ENCODE results near the gene CXCL14. TPM values are rescaled to one million over a fixed set of nuclear protein-coding genes. Genes with fewer than 3 reads are reported as not detected.

Gene CXCL14
- total and polyA plus RNA-seq, 12 donors: 0.06 to 30.0 (median 2.0) TPM

DNA sequence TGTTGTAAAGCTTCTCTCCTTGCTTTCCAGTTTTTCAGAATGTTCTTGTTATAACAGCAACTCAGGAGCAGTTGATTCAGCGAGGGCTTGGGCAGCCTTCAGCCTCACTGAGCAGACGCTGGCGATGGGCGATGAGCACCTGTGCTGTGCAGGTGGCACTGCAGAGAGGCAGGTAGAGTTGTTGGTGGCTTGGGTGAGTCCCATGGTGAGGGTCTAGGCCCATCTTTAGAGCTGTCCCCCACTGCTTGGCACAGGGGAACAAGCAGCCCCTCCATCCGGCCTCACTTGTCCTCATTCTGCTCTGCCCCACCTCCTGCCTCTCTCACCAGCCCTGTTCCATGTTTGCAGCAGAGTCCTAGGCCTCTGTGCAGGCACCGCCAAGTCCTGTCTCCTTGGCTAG, 6.1 kb upstream of the CXCL14 start:
- no peak for TF ChIP-seq POLR2A (IDR thresholded peaks at IDR 0.05)
- TF ChIP-seq, protein P1, sequence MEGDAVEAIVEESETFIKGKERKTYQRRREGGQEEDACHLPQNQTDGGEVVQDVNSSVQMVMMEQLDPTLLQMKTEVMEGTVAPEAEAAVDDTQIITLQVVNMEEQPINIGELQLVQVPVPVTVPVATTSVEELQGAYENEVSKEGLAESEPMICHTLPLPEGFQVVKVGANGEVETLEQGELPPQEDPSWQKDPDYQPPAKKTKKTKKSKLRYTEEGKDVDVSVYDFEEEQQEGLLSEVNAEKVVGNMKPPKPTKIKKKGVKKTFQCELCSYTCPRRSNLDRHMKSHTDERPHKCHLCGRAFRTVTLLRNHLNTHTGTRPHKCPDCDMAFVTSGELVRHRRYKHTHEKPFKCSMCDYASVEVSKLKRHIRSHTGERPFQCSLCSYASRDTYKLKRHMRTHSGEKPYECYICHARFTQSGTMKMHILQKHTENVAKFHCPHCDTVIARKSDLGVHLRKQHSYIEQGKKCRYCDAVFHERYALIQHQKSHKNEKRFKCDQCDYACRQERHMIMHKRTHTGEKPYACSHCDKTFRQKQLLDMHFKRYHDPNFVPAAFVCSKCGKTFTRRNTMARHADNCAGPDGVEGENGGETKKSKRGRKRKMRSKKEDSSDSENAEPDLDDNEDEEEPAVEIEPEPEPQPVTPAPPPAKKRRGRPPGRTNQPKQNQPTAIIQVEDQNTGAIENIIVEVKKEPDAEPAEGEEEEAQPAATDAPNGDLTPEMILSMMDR (IDR thresholded peaks at IDR 0.05): no peak
- DNase-seq: no peak
- no peaks in the 10 kb centered on the region for H3K4me1 ChIP-seq (replicated peaks in 1 of 2)
- no peak overlapping the region for H3K4me3 ChIP-seq
- intact Hi-C loops (cut with DNase I): no loop called here
- no peaks in the 10 kb centered on the region for H3K36me3 ChIP-seq (replicated peaks in 1 of 2)
- peaks cover 20% of the 10 kb centered on the region for H3K27me3 ChIP-seq
- no peaks in the 10 kb centered on the region for H3K9me3 ChIP-seq (replicated peaks in 1 of 3)
- no peak overlapping the region for H3K27ac ChIP-seq
- WGBS, 4 donors: 86 to 92% (median 87%) methylated on average over 6 of the region's 6 CpGs

DNA sequence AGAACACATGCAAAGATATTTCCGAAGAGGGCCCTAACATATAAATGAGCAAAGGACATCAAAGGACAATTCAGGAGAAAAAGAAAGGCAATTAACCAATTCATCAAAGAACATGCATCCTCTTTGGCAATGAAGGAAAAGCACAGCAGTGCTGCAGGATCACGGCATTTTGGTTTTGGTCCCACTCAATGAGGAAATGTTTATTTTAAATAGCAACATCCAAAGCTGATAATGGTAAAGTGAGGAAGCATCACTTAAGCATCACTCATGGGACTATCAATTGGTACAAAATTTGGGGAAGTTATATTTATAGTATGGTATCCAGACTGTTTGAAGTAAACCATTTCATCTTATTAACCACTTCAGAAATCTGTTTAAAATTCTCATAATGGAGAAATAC, 5.5 kb upstream of the CXCL14 start:
- no peaks in the 10 kb centered on the region for H3K36me3 ChIP-seq (replicated peaks in 1 of 2)
- H3K27ac ChIP-seq: no peak overlapping the region
- H3K9me3 ChIP-seq (replicated peaks in 1 of 3): no peaks in the 10 kb centered on the region
- no peaks in the 10 kb centered on the region for H3K4me1 ChIP-seq (replicated peaks in 1 of 2)
- no peak for DNase-seq
- WGBS, 4 donors: 66 to 86% (median 78%) methylated on average over 2 of the region's 2 CpGs
- intact Hi-C loops (cut with DNase I): no loop called here
- H3K4me3 ChIP-seq: no peak overlapping the region
- TF ChIP-seq, protein P1 (IDR thresholded peaks at IDR 0.05): no peak
- peaks cover 26% of the 10 kb centered on the region for H3K27me3 ChIP-seq

DNA sequence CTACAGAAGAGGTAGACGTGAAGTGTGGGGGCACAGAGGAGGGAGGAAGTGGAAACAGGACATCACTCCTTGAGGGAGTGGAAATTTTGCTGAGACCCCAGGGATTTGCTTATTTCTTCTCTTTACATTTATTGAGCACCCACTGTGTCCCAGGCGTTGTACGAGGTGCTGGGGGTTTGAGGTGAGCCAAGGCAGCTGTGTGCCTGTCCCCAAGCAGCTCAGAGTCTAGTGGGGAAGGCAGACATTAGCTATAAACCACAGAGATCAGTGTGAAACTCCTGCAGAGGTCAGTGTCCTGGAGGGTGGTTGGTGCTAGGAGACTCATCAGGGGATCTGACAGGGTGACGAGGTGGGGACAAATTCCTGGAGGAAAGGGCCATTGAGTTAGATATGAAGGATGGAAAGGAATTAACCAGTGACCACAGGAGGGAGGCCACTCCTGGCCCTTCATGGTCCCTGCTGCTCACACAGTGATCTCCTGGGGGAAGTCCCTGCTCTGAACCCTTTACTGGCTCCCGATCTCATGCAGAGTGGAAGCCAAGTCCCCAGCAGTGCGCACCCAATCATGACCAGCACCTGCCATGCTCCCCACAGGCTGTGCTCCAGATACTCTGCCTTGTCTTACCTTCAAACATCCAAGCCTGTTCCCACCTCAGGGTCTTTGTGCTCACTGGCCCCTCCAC, 3.4 kb upstream of the CXCL14 start:
- intact Hi-C loops (cut with DNase I): no loop called here
- no peak for TF ChIP-seq POLR2A (IDR thresholded peaks at IDR 0.05)
- TF ChIP-seq, protein P1 (IDR thresholded peaks at IDR 0.05): no peak
- no peak overlapping the region for H3K4me3 ChIP-seq
- H3K4me1 ChIP-seq (replicated peaks in 1 of 2): no peaks in the 10 kb centered on the region
- peaks cover 47% of the 10 kb centered on the region for H3K27me3 ChIP-seq
- H3K36me3 ChIP-seq (replicated peaks in 1 of 2): no peaks in the 10 kb centered on the region
- H3K27ac ChIP-seq: no peak overlapping the region
- WGBS, 4 donors: 54 to 68% (median 62%) methylated on average over 5 to 6 of the region's 6 CpGs
- H3K9me3 ChIP-seq (replicated peaks in 1 of 3): no peaks in the 10 kb centered on the region
- DNase-seq: no peak

DNA sequence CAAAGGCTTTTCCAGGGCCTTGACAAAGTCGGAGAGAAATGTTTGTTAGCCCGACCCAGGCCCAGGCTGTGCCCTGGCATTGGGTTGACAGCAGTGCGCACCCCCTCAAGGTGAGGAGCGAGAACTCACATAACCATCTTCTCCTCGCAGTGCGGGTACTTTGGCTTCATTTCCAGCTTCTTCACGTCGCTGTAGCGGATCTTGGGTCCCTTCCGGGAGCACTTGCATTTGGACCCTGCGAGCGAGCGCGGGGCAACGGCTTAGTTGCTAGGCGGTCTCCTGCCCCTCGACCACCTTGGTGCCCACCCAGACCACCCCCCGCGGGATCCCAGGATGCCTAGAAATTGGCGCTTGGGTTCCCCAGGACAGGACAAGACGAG, 496 bp downstream of the CXCL14 start:
- H3K36me3 ChIP-seq (replicated peaks in 1 of 2): no peaks in the 10 kb centered on the region
- TF ChIP-seq POLR2A (IDR thresholded peaks at IDR 0.05): no peak
- TF ChIP-seq, protein P1 (IDR thresholded peaks at IDR 0.05): no peak
- peaks cover 50% of the 10 kb centered on the region for H3K27me3 ChIP-seq
- intact Hi-C loops (cut with DNase I): no loop called here
- no peak overlapping the region for H3K27ac ChIP-seq
- no peak for DNase-seq
- WGBS, 4 donors: 5 to 10% (median 8%) methylated on average over 2 to 21 of the region's 21 CpGs
- H3K4me1 ChIP-seq (replicated peaks in 1 of 2): no peaks in the 10 kb centered on the region
- H3K4me3 ChIP-seq: no peak overlapping the region
- H3K9me3 ChIP-seq (replicated peaks in 1 of 3): no peaks in the 10 kb centered on the region

All from adrenal gland (tissue), 12 donors.